ENCODE results near the gene FUT2.
"Not testable (repeated sequence)": the region's sequence is repeated elsewhere in the genome, so short reads cannot be mapped to it uniquely, and the experiment has no call there.

DNA sequence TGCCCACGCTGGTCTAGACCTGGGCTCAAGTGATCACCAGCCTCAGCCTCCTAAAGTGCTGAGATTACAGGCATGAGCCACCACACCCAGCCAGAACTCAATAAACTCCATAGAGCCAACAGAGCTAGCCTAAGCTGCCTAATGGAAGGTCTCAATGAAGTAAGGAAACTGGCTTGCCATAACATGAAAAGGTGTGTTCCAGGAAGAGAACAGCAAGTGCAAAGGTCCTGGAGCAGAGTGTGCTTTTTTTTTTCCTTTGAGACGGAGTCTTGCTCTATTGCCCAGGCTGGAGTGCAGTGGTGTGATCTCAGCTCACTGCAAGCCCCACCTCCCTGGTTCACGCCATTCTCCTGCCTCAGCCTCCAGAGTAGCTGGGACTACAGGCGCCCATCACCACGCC is 37.9 kb upstream of the FUT2 start:
- not testable (repeated sequence) for TF ChIP-seq TCF7L2 (IDR thresholded peaks at IDR 0.05; ENCODE audit: low read depth, low read length); ETS1 (CRISPR knock-in tag; IDR thresholded peaks at IDR 0.05); SYNCRIP (IDR thresholded peaks at IDR 0.05; ENCODE audit: insufficient read depth, low read depth, low read length); TBX3 (IDR thresholded peaks at IDR 0.05; ENCODE audit: borderline replicate concordance)
- TF ChIP-seq, protein P1, sequence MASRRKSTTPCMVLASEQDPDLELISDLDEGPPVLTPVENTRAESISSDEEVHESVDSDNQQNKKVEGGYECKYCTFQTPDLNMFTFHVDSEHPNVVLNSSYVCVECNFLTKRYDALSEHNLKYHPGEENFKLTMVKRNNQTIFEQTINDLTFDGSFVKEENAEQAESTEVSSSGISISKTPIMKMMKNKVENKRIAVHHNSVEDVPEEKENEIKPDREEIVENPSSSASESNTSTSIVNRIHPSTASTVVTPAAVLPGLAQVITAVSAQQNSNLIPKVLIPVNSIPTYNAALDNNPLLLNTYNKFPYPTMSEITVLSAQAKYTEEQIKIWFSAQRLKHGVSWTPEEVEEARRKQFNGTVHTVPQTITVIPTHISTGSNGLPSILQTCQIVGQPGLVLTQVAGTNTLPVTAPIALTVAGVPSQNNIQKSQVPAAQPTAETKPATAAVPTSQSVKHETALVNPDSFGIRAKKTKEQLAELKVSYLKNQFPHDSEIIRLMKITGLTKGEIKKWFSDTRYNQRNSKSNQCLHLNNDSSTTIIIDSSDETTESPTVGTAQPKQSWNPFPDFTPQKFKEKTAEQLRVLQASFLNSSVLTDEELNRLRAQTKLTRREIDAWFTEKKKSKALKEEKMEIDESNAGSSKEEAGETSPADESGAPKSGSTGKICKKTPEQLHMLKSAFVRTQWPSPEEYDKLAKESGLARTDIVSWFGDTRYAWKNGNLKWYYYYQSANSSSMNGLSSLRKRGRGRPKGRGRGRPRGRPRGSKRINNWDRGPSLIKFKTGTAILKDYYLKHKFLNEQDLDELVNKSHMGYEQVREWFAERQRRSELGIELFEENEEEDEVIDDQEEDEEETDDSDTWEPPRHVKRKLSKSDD (CRISPR knock-in tag; IDR thresholded peaks at IDR 0.05; ENCODE audit: low read depth): not testable (repeated sequence)
- TF ChIP-seq, protein P2, sequence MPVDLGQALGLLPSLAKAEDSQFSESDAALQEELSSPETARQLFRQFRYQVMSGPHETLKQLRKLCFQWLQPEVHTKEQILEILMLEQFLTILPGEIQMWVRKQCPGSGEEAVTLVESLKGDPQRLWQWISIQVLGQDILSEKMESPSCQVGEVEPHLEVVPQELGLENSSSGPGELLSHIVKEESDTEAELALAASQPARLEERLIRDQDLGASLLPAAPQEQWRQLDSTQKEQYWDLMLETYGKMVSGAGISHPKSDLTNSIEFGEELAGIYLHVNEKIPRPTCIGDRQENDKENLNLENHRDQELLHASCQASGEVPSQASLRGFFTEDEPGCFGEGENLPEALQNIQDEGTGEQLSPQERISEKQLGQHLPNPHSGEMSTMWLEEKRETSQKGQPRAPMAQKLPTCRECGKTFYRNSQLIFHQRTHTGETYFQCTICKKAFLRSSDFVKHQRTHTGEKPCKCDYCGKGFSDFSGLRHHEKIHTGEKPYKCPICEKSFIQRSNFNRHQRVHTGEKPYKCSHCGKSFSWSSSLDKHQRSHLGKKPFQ (CRISPR knock-in tag; IDR thresholded peaks at IDR 0.05; ENCODE audit: insufficient replicate concordance): not testable (repeated sequence)
- TF ChIP-seq, protein P3, sequence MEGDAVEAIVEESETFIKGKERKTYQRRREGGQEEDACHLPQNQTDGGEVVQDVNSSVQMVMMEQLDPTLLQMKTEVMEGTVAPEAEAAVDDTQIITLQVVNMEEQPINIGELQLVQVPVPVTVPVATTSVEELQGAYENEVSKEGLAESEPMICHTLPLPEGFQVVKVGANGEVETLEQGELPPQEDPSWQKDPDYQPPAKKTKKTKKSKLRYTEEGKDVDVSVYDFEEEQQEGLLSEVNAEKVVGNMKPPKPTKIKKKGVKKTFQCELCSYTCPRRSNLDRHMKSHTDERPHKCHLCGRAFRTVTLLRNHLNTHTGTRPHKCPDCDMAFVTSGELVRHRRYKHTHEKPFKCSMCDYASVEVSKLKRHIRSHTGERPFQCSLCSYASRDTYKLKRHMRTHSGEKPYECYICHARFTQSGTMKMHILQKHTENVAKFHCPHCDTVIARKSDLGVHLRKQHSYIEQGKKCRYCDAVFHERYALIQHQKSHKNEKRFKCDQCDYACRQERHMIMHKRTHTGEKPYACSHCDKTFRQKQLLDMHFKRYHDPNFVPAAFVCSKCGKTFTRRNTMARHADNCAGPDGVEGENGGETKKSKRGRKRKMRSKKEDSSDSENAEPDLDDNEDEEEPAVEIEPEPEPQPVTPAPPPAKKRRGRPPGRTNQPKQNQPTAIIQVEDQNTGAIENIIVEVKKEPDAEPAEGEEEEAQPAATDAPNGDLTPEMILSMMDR (CRISPR knock-in tag; IDR thresholded peaks at IDR 0.05): not testable (repeated sequence)
